B cell (primary cell): Measurements from ENCODE around the gene DEFB131A.
"Not testable (repeated sequence)": the region's sequence is repeated elsewhere in the genome, so short reads cannot be mapped to it uniquely, and the experiment has no call there.

Experiments
- CTCF ChIP-seq: fragments of 200-600 bp; IDR thresholded peaks from one replicate; pipeline ENCODE4 v1.8.0; 2022; ENCODE audit warnings: antibody characterized with exemption, mild to moderate bottlenecking
- EZH2 ChIP-seq: IDR thresholded peaks from 2 replicates; pipeline ENCODE4 v1.6.1; 2012; ENCODE audit warnings: borderline replicate concordance, low read depth, mild to moderate bottlenecking, moderate library complexity, low read length; ENCODE audit not compliant: insufficient read depth, poor library complexity, severe bottlenecking

GRCh38 chr4:9490986-9491385 lies 46.8 kb downstream of the DEFB131A start:
- not testable (repeated sequence) for TF ChIP-seq CTCF, EZH2
